Measurements from ENCODE around the gene KCNT1. TPM values are rescaled to one million over a fixed set of nuclear protein-coding genes. Genes with fewer than 3 reads are reported as not detected.

The KCNT1 gene
- total and polyA plus RNA-seq, 10 of the 15 experiments (the other 5 are each of a cell fraction or from before 2014, with no cell fraction given) = not detected

- no TSS peak for BruUV-seq (replicated peaks)
- ATAC-seq (no peak), FAIRE-seq (no peak), DNase-seq (ENCODE audit: low read depth, low spot score) (no peak)
- WGBS (ENCODE audit: insufficient coverage, insufficient replicate concordance, low lambda C conversion rate, missing lambda C conversion rate) = 31% methylated on average over 16 of the region's 16 CpGs
- intact Hi-C loops (cut with micrococcal nuclease; ENCODE audit: unreplicated experiment) = no loop called here
- H3K9ac ChIP-seq (ENCODE audit: control insufficient read depth, insufficient read depth, low read length) = no peak overlapping the region
- H2AFZ ChIP-seq (ENCODE audit: control insufficient read depth, low read depth, low read length) = no peak overlapping the region
- H3K4me1 ChIP-seq (ENCODE audit: control insufficient read depth, insufficient read depth, low read length) = no peaks in the 10 kb centered on the region
- no peak overlapping the region for H3K4me2 ChIP-seq (ENCODE audit: control insufficient read depth, insufficient read depth)
- no peaks in the 10 kb centered on the region; a peak in 1 of 4 replicates for H3K27me3 ChIP-seq (replicated peaks in 1 of 2; ENCODE audit: control insufficient read depth in 2 of 2, insufficient read depth in 2 of 2, low read length in 1 of 2)
- no peaks in the 10 kb centered on the region for H4K20me1 ChIP-seq (ENCODE audit: control insufficient read depth, insufficient read depth)
- no peaks in the 10 kb centered on the region for H3K36me3 ChIP-seq (ENCODE audit: control insufficient read depth in 2 of 2, insufficient read depth in 2 of 2, low read length in 1 of 2)
- no peaks in the 10 kb centered on the region for H3K79me2 ChIP-seq (ENCODE audit: control insufficient read depth, insufficient read depth, low read length)
- in situ Hi-C loops (cut with MboI) = no loop called here
- no peaks in the 10 kb centered on the region; the same call in 2 of the 3 replicates for H3K9me3 ChIP-seq (replicated peaks; ENCODE audit: control insufficient read depth, insufficient read depth, low read length)
- ChIA-PET POLR2A (interaction anchor here (0.5 kb wide), 1 partner anchor 297 kb away, joined by 3 read pairs; no protein-coding TSS in a partner anchor), CTCF (no interaction called here), RAD21 (ENCODE audit: unreplicated experiment) (no interaction called here), SMC1A (ENCODE audit: uncharacterized antibody, unreplicated experiment) (no interaction called here)
- no peak overlapping the region for H3K4me3 ChIP-seq
- no peak overlapping the region for H3K27ac ChIP-seq (ENCODE audit: control insufficient read depth, insufficient read depth)
- TF ChIP-seq RBBP5 (conservative IDR thresholded peaks at IDR 0.05) (no peak), POLR2A (IDR thresholded peaks at IDR 0.05; ENCODE audit: low read depth, low read length) (no peak), TCF3 (IDR thresholded peaks at IDR 0.05; ENCODE audit: borderline replicate concordance, insufficient read depth, low read depth, low read length) (no peak), CBX5 (IDR thresholded peaks at IDR 0.05; ENCODE audit: low read depth) (no peak), ZSCAN29 (IDR thresholded peaks at IDR 0.05) (no peak), TAF1 (IDR thresholded peaks at IDR 0.05; ENCODE audit: borderline replicate concordance, low read depth, low read length) (no peak), STAT1 (conservative IDR thresholded peaks at IDR 0.05) (no peak), HDGF (IDR thresholded peaks at IDR 0.05) (no peak), ZNF592 (IDR thresholded peaks at IDR 0.05) (no peak), RELA (IDR thresholded peaks at IDR 0.05; ENCODE audit: borderline replicate concordance, partially characterized antibody) (no peak), MLLT1 (IDR thresholded peaks at IDR 0.05) (no peak), USF2 (IDR thresholded peaks at IDR 0.05; ENCODE audit: borderline replicate concordance, low read depth, low read length) (no peak), BCL11A (IDR thresholded peaks at IDR 0.05; ENCODE audit: low read depth, low read length) (no peak)
- TF ChIP-seq, protein P1, sequence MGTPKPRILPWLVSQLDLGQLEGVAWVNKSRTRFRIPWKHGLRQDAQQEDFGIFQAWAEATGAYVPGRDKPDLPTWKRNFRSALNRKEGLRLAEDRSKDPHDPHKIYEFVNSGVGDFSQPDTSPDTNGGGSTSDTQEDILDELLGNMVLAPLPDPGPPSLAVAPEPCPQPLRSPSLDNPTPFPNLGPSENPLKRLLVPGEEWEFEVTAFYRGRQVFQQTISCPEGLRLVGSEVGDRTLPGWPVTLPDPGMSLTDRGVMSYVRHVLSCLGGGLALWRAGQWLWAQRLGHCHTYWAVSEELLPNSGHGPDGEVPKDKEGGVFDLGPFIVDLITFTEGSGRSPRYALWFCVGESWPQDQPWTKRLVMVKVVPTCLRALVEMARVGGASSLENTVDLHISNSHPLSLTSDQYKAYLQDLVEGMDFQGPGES (IDR thresholded peaks at IDR 0.05) = no peak
- TF ChIP-seq, protein P2, sequence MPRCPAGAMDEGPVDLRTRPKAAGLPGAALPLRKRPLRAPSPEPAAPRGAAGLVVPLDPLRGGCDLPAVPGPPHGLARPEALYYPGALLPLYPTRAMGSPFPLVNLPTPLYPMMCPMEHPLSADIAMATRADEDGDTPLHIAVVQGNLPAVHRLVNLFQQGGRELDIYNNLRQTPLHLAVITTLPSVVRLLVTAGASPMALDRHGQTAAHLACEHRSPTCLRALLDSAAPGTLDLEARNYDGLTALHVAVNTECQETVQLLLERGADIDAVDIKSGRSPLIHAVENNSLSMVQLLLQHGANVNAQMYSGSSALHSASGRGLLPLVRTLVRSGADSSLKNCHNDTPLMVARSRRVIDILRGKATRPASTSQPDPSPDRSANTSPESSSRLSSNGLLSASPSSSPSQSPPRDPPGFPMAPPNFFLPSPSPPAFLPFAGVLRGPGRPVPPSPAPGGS (IDR thresholded peaks at IDR 0.05; ENCODE audit: borderline replicate concordance, insufficient read depth, low read depth, low read length, poor library complexity, severe bottlenecking) = no peak
Measured at GRCh38 chr9:135737840-135738521, 36.0 kb downstream of the KCNT1 start.

All from GM12878 (cell line).